GM12891 (cell line): Measurements from ENCODE around the gene CYB561A3.

Experiments
- POLR2AphosphoS5 ChIP-seq: IDR thresholded peaks from 2 replicates; pipeline ENCODE4 v1.6.1; 2011; ENCODE audit warnings: low read depth, low read length, control low read depth
- POU2F2 ChIP-seq: IDR thresholded peaks from 2 replicates; pipeline ENCODE4 v1.6.1; 2011; ENCODE audit warnings: low read depth, mild to moderate bottlenecking, control low read depth, low read length, moderate library complexity

DNA sequence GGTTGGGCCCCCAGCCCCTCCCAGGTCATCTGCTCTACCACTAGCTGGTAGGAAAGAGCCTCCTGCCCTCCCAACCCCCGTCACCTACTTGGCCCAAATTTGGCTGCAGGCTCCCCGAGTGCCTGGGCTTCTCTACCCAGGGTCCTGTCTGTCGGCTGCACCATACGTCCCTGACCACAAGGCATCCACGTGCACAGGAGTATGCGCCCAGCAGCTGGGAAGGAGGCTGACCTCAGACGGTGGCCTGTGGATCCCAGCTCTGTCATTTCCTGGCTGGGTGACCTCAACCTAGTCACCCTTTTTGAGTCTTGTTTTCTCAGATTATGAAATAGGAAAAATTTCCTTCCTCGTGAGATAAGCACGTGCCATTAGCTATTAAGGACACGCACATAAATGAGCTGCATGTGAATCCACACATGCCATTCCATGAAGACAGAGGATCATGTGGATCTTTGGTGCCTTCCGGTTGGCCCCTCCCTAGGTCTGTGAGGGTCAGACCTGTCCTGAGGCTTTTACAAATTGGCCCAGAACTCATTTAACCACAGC, 13.7 kb downstream of the CYB561A3 start:
- no peak for TF ChIP-seq POLR2AphosphoS5
- no peak for TF ChIP-seq POU2F2
